HG03439 (cell line): ENCODE results near the gene LDHD.
"Not testable (repeated sequence)": the region's sequence is repeated elsewhere in the genome, so short reads cannot be mapped to it uniquely, and the experiment has no call there.

Source experiments
- ATAC-seq: cut with Tn5 transposase; IDR thresholded peaks from one replicate; pipeline ENCODE4 v1.9.1; 2021; ENCODE audit warnings: mild to moderate bottlenecking, moderate library complexity; ENCODE audit not compliant: unreplicated experiment

The LDHD gene

GRCh38 chr16:75100603-75100990, 16.0 kb downstream of the LDHD start:
- no peak for ATAC-seq

- ATAC-seq, result no peak
These were observed 16.6 kb downstream of the LDHD start for GRCh38 chr16:75099738-75100602.

GRCh38 chr16:75099075-75099667, 17.4 kb downstream of the LDHD start:
- no peak for ATAC-seq

GRCh38 chr16:75097941-75098901, 18.4 kb downstream of the LDHD start:
- no peak for ATAC-seq

GRCh38 chr16:75097191-75097761, 19.3 kb downstream of the LDHD start:
- ATAC-seq, result no peak

- no peak for ATAC-seq
These were observed 19.9 kb downstream of the LDHD start for GRCh38 chr16:75096656-75097055.

GRCh38 chr16:75095204-75095621, 21.4 kb downstream of the LDHD start:
- no peak for ATAC-seq

GRCh38 chr16:75093598-75094540, 22.7 kb downstream of the LDHD start:
- no peak for ATAC-seq

- no peak for ATAC-seq
These were observed 23.8 kb downstream of the LDHD start for GRCh38 chr16:75092777-75093176.

- not testable (repeated sequence) for ATAC-seq
These were observed 25.0 kb downstream of the LDHD start for GRCh38 chr16:75091619-75092018.

GRCh38 chr16:75090899-75091298, 25.7 kb downstream of the LDHD start:
- ATAC-seq, result not testable (repeated sequence)

GRCh38 chr16:75089486-75090202, 26.9 kb downstream of the LDHD start:
- ATAC-seq, result no peak

- no peak for ATAC-seq
These were observed 27.6 kb downstream of the LDHD start for GRCh38 chr16:75088934-75089333.

GRCh38 chr16:75088216-75088615, 28.4 kb downstream of the LDHD start:
- ATAC-seq, result no peak

GRCh38 chr16:75087375-75087979, 29.1 kb downstream of the LDHD start:
- ATAC-seq, result no peak

GRCh38 chr16:75086688-75087374, 29.7 kb downstream of the LDHD start:
- no peak for ATAC-seq

- no peak for ATAC-seq
These were observed 30.3 kb downstream of the LDHD start for GRCh38 chr16:75086281-75086680.

GRCh38 chr16:75085556-75085955, 31.0 kb downstream of the LDHD start:
- ATAC-seq, result no peak
